ENCODE data around the gene SORT1.

GRCh38 chr1:109432336-109432735, 34.6 kb upstream of the SORT1 start:
- TF ChIP-seq ATF3 (IDR thresholded peaks at IDR 0.05), result no peak
- TF ChIP-seq CTCF (IDR thresholded peaks at IDR 0.05; ENCODE audit: low read depth, low read length, missing input control), result no peak
- no peak for TF ChIP-seq YY1 (IDR thresholded peaks at IDR 0.05)

Data from liver (tissue), 3 donors.